22Rv1 (cell line): ENCODE data around the gene KRTAP12-2.
"Not testable (repeated sequence)": the region's sequence is repeated elsewhere in the genome, so short reads cannot be mapped to it uniquely, and the experiment has no call there.

Source experiments
- H3K27ac ChIP-seq: fragments of 450-650 bp; 2 replicates; pipeline ENCODE4 v1.5.1; 2017
- CTCF ChIP-seq: fragments of 450-650 bp; IDR thresholded peaks from 2 replicates; pipeline ENCODE4 v1.5.1; 2017; ENCODE audit warnings: mild to moderate bottlenecking
- ZFX ChIP-seq: fragments of 450-650 bp; IDR thresholded peaks from 2 replicates; pipeline ENCODE4 v1.6.1; 2017; ENCODE audit warnings: antibody characterized with exemption, borderline replicate concordance

KRTAP12-2 gene

GRCh38 chr21:44630440-44630839 is 36.3 kb downstream of the KRTAP12-2 start:
- no peak for TF ChIP-seq ZFX
- TF ChIP-seq CTCF = no peak
- H3K27ac ChIP-seq = no peak overlapping the region

- no peak for TF ChIP-seq CTCF
- TF ChIP-seq ZFX = no peak
- no peak overlapping the region for H3K27ac ChIP-seq
Observed at GRCh38 chr21:44628707-44629391, 37.9 kb downstream of the KRTAP12-2 start.

GRCh38 chr21:44627831-44628233 is 38.9 kb downstream of the KRTAP12-2 start:
- H3K27ac ChIP-seq = not testable (repeated sequence)

- not testable (repeated sequence) for H3K27ac ChIP-seq
Observed at GRCh38 chr21:44627181-44627822, 39.4 kb downstream of the KRTAP12-2 start.

GRCh38 chr21:44626673-44627143 is 40.0 kb downstream of the KRTAP12-2 start, which contains the start of gene KRTAP10-9:
KRTAP10-9 (plus strand) TSS chr21:44627093; CDS start chr21:44627172, 79 bp downstream.
- TF ChIP-seq CTCF (no peak), ZFX (no peak)

GRCh38 chr21:44626262-44626661 is 40.5 kb downstream of the KRTAP12-2 start:
- no peak overlapping the region for H3K27ac ChIP-seq
- TF ChIP-seq ZFX = no peak
- no peak for TF ChIP-seq CTCF

More at GRCh38 chr21:44626673-44627143, 40.0 kb downstream of the KRTAP12-2 start, which contains the start of gene KRTAP10-9:
- H3K27ac ChIP-seq = no peak within 1 kb of the TSS

- H3K27ac ChIP-seq = no peak overlapping the region
- TF ChIP-seq CTCF = no peak
- TF ChIP-seq ZFX = no peak
Observed at GRCh38 chr21:44625756-44626155, 41.0 kb downstream of the KRTAP12-2 start.

GRCh38 chr21:44623575-44623974 is 43.2 kb downstream of the KRTAP12-2 start:
- TF ChIP-seq ZFX = no peak
- TF ChIP-seq CTCF = no peak
- no peak overlapping the region for H3K27ac ChIP-seq
